Choroid plexus epithelial cell (primary cell): ENCODE data around the gene RBSN.

Source experiments
- DNase-seq: peaks from one replicate; pipeline ENCODE4 v3.0.0-alpha.2; 2010; ENCODE audit warnings: low read depth
- H3K4me3 ChIP-seq: 2 replicates; pipeline ENCODE4 v1.5.1; 2011; ENCODE audit warnings: low read depth, mild to moderate bottlenecking, control low read depth, low read length, moderate library complexity
- TF ChIP-seq, protein P1 (sequence below): conservative IDR thresholded peaks from 2 replicates; pipeline ENCODE4 v1.5.1; 2011; ENCODE audit warnings: low read depth, mild to moderate bottlenecking, control low read depth, inconsistent platforms, low read length, moderate library complexity

Gene RBSN

DNA sequence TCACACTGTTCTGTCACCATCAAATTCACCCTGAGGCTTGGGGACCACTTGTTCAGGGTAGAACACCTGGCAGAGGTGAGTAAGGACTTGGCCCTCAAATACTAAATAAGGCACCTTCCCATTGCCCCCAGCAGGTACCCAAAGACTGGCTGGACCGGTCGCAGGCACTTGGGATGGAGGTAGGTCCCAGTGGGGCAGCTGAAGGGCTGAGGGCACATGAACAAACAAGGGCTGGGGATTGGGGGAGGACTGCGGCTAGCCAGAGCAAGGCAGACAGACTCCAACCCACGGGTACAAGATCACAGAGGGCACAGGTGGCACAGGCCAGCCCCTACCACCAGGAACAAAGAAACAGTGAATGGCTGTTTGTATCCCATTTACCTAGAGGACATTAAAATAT, 35.7 kb downstream of the RBSN start:
- TF ChIP-seq, protein P1, sequence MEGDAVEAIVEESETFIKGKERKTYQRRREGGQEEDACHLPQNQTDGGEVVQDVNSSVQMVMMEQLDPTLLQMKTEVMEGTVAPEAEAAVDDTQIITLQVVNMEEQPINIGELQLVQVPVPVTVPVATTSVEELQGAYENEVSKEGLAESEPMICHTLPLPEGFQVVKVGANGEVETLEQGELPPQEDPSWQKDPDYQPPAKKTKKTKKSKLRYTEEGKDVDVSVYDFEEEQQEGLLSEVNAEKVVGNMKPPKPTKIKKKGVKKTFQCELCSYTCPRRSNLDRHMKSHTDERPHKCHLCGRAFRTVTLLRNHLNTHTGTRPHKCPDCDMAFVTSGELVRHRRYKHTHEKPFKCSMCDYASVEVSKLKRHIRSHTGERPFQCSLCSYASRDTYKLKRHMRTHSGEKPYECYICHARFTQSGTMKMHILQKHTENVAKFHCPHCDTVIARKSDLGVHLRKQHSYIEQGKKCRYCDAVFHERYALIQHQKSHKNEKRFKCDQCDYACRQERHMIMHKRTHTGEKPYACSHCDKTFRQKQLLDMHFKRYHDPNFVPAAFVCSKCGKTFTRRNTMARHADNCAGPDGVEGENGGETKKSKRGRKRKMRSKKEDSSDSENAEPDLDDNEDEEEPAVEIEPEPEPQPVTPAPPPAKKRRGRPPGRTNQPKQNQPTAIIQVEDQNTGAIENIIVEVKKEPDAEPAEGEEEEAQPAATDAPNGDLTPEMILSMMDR = no peak
- no peak overlapping the region for H3K4me3 ChIP-seq
- no peak for DNase-seq

DNA sequence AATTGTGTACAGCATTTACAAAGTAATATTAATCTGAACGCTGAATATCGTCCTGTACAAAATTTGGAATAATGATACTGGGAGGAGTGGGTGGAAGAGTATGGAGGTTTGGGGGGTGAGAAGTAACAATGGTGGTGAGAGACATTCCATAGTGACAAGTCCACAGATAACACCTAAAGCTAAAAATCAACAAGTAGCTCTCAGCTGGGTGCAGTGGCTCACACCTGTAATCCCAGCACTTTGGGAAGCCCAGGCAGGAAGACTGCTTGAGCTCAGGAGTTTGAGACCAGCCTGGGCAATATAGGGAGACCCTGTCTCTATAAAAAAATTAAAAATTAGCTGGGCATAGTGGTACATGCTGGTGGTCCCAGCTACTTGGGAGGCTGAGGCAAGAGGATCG, 38.9 kb downstream of the RBSN start:
- no peak for DNase-seq
- TF ChIP-seq, protein P1 = no peak
- no peak overlapping the region for H3K4me3 ChIP-seq

DNA sequence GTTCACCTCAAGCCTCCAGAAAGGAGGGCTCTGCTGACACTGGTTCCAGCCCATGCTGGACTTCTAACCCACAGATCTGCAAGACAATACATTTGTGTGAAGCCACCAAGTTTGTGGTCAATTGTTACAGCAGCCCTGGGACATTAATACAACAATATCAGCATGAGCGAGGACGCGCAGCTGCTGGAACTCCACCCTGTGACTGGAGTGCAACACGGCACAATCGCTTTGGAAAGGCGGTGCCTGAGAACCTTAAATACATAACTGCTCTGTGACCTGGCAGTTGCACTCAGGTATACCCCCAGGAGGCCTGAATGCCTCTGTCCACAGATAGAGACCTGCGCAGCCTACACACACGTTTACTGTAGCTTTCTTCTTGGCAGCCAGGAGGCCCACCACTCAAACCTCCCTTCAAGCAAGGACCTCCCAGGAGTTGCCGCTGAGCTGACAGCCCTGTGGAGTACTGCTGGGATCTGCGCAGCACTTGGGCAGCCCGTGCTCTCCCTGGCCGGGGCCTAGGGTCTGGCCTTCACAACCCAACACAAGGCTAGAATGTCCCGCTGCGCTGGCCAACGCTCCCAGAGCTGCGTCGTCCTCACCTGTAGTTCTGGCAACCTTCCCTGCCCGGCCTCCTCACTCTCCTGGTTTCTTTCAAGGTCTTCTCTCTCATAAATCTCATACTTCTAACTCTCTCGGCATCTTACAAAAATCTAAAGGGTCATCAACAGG, 42.1 kb downstream of the RBSN start:
- TF ChIP-seq, protein P1 = no peak

DNA sequence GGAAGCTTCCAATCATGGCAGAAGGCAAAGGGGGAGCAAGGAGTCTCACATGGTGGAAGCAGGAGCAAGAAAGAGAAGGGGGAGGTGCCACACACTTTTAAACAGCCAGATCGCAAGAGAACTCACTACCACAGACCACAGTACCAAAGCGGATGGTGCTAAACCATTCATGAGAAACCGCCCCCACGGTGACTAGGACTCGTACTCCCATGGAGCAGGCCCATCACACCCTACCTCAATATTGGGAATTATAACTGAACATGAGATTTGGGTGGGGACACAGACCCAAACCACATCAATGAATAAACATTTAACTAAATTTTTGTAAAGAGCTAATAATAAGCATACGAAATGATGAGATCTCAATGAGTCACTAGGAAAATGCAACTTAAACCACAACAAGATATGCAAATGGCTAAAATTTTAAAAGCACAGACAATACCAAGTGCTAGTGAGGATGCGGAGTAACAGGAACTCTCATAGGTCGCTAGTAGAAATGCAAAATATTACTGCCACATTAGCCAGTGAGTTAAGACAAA, 43.9 kb downstream of the RBSN start:
- TF ChIP-seq, protein P1 = no peak
- DNase-seq = peak; percentile 28
- H3K4me3 ChIP-seq = no peak overlapping the region

More for the DNA sequence above, 42.1 kb downstream of the RBSN start:
- no peak for DNase-seq
- no peak overlapping the region for H3K4me3 ChIP-seq

DNA sequence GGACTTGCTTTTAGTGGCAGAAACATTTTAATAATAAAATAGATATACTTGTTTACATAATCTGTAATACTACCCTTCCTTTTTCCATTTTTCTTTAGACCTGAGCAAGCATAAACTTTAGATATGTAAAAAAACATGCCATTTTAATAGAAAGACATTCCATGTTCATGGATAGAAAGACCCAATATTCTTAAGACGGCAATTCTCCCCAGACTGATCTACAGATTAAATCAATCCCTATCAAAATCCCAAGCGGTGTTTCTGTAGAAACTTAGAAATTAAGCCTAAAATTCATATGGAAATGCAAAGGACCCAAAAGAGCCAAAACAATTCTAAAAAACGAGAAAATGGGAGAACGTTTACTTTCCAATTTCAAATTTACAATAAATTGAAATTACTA, 45.4 kb downstream of the RBSN start:
- no peak overlapping the region for H3K4me3 ChIP-seq
- TF ChIP-seq, protein P1 = no peak
- no peak for DNase-seq

DNA sequence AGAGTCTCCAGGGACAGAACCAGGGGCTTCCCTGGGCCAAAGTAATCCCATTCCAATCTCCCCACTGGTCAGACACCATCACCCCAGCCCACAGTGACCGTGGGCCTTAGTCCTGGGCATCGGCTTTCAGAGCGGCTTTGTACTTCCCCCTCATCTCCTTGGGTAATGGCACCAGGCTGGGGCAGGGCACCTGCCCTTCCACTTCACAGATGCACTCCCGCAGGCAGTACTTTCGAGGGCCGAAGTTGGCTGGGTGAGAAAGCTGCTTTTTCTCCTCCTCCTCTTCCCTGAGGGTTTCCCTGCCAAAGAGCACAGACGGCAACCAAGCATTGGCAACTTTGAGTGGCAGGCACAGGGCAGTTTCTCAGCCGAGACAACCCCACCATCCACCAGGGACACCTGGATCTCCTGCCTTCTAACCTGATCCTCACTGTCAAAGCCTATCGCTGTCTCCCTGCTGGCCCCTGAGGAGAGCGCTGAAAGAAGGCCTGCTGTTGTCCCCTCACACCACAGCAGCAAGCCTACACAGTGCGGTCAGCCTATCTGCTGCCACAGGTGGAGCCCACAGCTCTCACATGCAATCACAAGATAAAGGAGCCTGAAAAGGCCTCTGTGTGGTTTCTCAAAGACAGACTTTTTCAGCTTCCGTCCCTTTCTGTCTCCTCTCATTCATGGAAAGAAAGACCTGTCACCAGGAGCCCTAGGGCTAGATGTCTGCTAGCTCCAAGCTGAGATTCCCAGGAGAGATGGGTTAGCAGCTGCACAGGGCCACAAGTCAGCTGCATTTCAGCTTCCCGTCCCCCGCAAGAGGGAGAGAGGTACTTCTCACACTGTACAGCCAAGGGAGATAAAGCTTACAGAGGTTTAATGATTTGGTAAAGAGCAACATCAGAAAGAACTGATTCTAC, 46.4 kb downstream of the RBSN start:
- no peak overlapping the region for H3K4me3 ChIP-seq
- DNase-seq = no peak
- TF ChIP-seq, protein P1 = no peak
